IMR-90 (cell line): ENCODE data around the gene WDR62. TPM values are rescaled to one million over a fixed set of nuclear protein-coding genes. Genes with fewer than 3 reads are reported as not detected.

ENCODE experiments used
- ATAC-seq: fragments of 200-7000 bp; cut with Tn5 transposase; 2 replicates; pipeline ENCODE4 v1.9.1; 2020; ENCODE audit warnings: low read depth, mild to moderate bottlenecking, moderate library complexity
- BruUV-seq: library from RNA; stranded (reverse); fragments of 400-500 nt; replicated peaks from 2 replicates; lab custom pipeline; 2021; lab: Mats Ljungman, UMichigan
- CTCF ChIA-PET: fragments of 300-600 bp; formaldehyde crosslinking; extraction: SDS; loops from one replicate; lab custom pipeline; 2021; ENCODE audit warnings: antibody characterized with exemption; lab: Yijun Ruan, JAX
- POLR2A ChIA-PET: fragments of 300-600 bp; sonication (Branson Sonifier 250); formaldehyde crosslinking; loops from one replicate; lab custom pipeline; 2022; ENCODE audit warnings: antibody characterized with exemption; ENCODE audit not compliant: unreplicated experiment; lab: Charles Lee
- DNase-seq: peaks from one replicate; pipeline ENCODE4 v3.0.0; 2013
- H2AFZ ChIP-seq: replicated peaks from 2 replicates; pipeline ENCODE3; 2013; ENCODE audit warnings: low read length, mild to moderate bottlenecking; ENCODE audit not compliant: poor library complexity
- H2AK5ac ChIP-seq: 2 replicates; pipeline ENCODE4 v1.6.1; 2013; ENCODE audit warnings: low read depth, low read length, inconsistent platforms
- H2AK9ac ChIP-seq: replicated peaks from 2 replicates; pipeline ENCODE3; 2013; ENCODE audit warnings: mild to moderate bottlenecking, low read depth, low read length, moderate library complexity; ENCODE audit not compliant: poor library complexity
- H2BK120ac ChIP-seq: 2 replicates; pipeline ENCODE4 v1.6.1; 2013; ENCODE audit warnings: low read depth, low read length, inconsistent platforms
- H2BK15ac ChIP-seq: 3 replicates; pipeline ENCODE4 v1.6.1; 2013; ENCODE audit warnings: low read depth, low read length, inconsistent platforms
- H2BK20ac ChIP-seq: 2 replicates; pipeline ENCODE4 v1.6.1; 2013; ENCODE audit warnings: low read depth, mild to moderate bottlenecking, inconsistent platforms, low read length, moderate library complexity
- H2BK5ac ChIP-seq: 2 replicates; pipeline ENCODE4 v1.6.1; 2013; ENCODE audit warnings: mild to moderate bottlenecking, low read depth, low read length, inconsistent platforms; ENCODE audit not compliant: poor library complexity, severe bottlenecking
- H3K14ac ChIP-seq: replicated peaks from 2 replicates; pipeline ENCODE4 v1.6.1; 2013; ENCODE audit warnings: low read depth, low read length, inconsistent platforms
- H3K18ac ChIP-seq: 2 replicates; pipeline ENCODE4 v1.6.1; 2013; ENCODE audit warnings: low read depth, low read length, control low read depth
- H3K23ac ChIP-seq: 2 replicates; pipeline ENCODE4 v1.6.1; 2013; ENCODE audit warnings: low read depth, low read length, inconsistent platforms
- H3K27ac ChIP-seq: 2 replicates; pipeline ENCODE4 v1.5.1; 2013; ENCODE audit warnings: mild to moderate bottlenecking, control low read depth, low read length; ENCODE audit not compliant: insufficient read depth
- H3K27me3 ChIP-seq: 2 replicates; pipeline ENCODE4 v1.6.1; 2013; ENCODE audit warnings: low read length; ENCODE audit not compliant: control insufficient read depth, insufficient read depth
- H3K36me3 ChIP-seq: 2 replicates; pipeline ENCODE4 v1.6.1; 2013; ENCODE audit warnings: low read length, mixed read lengths; ENCODE audit not compliant: control insufficient read depth, insufficient read depth
- H3K4ac ChIP-seq: 2 replicates; pipeline ENCODE4 v1.6.1; 2013; ENCODE audit warnings: low read depth, low read length, inconsistent platforms
- H3K4me1 ChIP-seq: 2 replicates; pipeline ENCODE4 v1.6.1; 2013; ENCODE audit warnings: low read length, mixed read lengths; ENCODE audit not compliant: control insufficient read depth, insufficient read depth
- H3K4me2 ChIP-seq: 2 replicates; pipeline ENCODE4 v1.6.1; 2013; ENCODE audit warnings: low read depth, mild to moderate bottlenecking, control low read depth, low read length, moderate library complexity
- H3K4me3 ChIP-seq: 2 replicates; pipeline ENCODE4 v1.5.1; 2013; ENCODE audit warnings: low read depth, mild to moderate bottlenecking, control low read depth, low read length, moderate library complexity; ENCODE audit not compliant: insufficient read depth
- H3K56ac ChIP-seq: 2 replicates; pipeline ENCODE4 v1.6.1; 2013; ENCODE audit warnings: low read length, inconsistent platforms; ENCODE audit not compliant: insufficient read depth; ENCODE audit errors: extremely low read depth
- H3K79me1 ChIP-seq, 2 experiments: 2 replicates each; pipeline ENCODE4 v1.6.1; 2013; ENCODE audit warnings: low read length in 2 of 2, inconsistent platforms in 1 of 2, low read depth in 1 of 2
- H3K9ac ChIP-seq: 2 replicates; pipeline ENCODE4 v1.6.1; 2013; ENCODE audit warnings: low read depth, low read length, control low read depth
- H3K9me1 ChIP-seq: 2 replicates; pipeline ENCODE4 v1.6.1; 2013; ENCODE audit warnings: low read length, inconsistent platforms; ENCODE audit not compliant: insufficient read depth
- H3K9me3 ChIP-seq: 2 replicates; pipeline ENCODE4 v1.6.1; 2013; ENCODE audit warnings: low read length; ENCODE audit not compliant: control insufficient read depth, insufficient read depth
- H4K20me1 ChIP-seq: 2 replicates; pipeline ENCODE4 v1.6.1; 2013; ENCODE audit warnings: low read length, inconsistent platforms; ENCODE audit not compliant: insufficient read depth
- H4K5ac ChIP-seq: 2 replicates; pipeline ENCODE4 v1.6.1; 2013; ENCODE audit warnings: mild to moderate bottlenecking, low read depth, low read length, control low read depth
- H4K8ac ChIP-seq, 2 experiments: 2 replicates each; pipeline ENCODE4 v1.6.1; 2013; ENCODE audit warnings: low read depth in 2 of 2, low read length in 2 of 2, control low read depth in 1 of 2, inconsistent platforms in 1 of 2
- H4K91ac ChIP-seq: 2 replicates; pipeline ENCODE4 v1.6.1; 2013; ENCODE audit warnings: low read depth, low read length, inconsistent platforms; ENCODE audit not compliant: insufficient read depth
- FOS ChIP-seq: fragments of 150-350 bp; IDR thresholded peaks from 2 replicates; pipeline ENCODE4 v1.6.1; 2016; ENCODE audit warnings: low read depth, low read length
- NFE2L2 ChIP-seq: fragments of 150-350 bp; IDR thresholded peaks from 2 replicates; pipeline ENCODE4 v1.6.1; 2016; ENCODE audit warnings: low read depth, mild to moderate bottlenecking, low read length
- RCOR1 ChIP-seq: IDR thresholded peaks from 2 replicates; pipeline ENCODE4 v1.6.1; 2012; ENCODE audit warnings: mild to moderate bottlenecking, low read length, improper control_type of control experiment; ENCODE audit not compliant: insufficient replicate concordance
- WGBS, 2 experiments: methylation state at CpG; one replicate each; pipeline versions ENCODE4 v1.1.5 to v1.1.7; 2013; ENCODE audit warnings: missing lambda C conversion rate in 2 of 2; ENCODE audit not compliant: insufficient read length in 1 of 2; ENCODE audit errors: extremely low coverage in 2 of 2; 5-methylcytosine and 5-hydroxymethylcytosine counted together
- dilution Hi-C: fragments of 300-500 bp; cut with HindIII; formaldehyde crosslinking; loops from one replicate; pipeline ENCODE4 v1.14.3; 2018; ENCODE audit warnings: low sequenced_read_pairs; ENCODE audit not compliant: unreplicated experiment
- in situ Hi-C: fragments of 300-500 bp; cut with MboI; formaldehyde crosslinking; loops from 3 replicates; pipeline ENCODE4 v1.14.3; 2019; ENCODE audit warnings: low sequenced_read_pairs, inconsistent platforms, mixed read lengths
- intact Hi-C: fragments of 100-400 bp; cut with micrococcal nuclease; formaldehyde crosslinking; loops from 2 replicates; pipeline ENCODE4 v1.10.0; 2022
- polyA plus RNA-seq, 3 experiments: library from polyadenylated mRNA; depleted of rRNA; stranded (reverse); fragments of >200 nt; gene quantifications; 2 replicates each; pipeline ENCODE4 v1.2.3, GENCODE V29; 2012; ENCODE audit warnings: low replicate concordance in 1 of 3
- total RNA-seq: library from RNA; depleted of rRNA; stranded (reverse); fragments of >200 nt; gene quantifications from 2 replicates; pipeline ENCODE4 v1.2.3, GENCODE V29; 2012

WDR62 gene
- total and polyA plus RNA-seq, 2 of the 4 experiments (the other 2 are of a cell fraction) = 4.5 to 7.0 TPM

DNA sequence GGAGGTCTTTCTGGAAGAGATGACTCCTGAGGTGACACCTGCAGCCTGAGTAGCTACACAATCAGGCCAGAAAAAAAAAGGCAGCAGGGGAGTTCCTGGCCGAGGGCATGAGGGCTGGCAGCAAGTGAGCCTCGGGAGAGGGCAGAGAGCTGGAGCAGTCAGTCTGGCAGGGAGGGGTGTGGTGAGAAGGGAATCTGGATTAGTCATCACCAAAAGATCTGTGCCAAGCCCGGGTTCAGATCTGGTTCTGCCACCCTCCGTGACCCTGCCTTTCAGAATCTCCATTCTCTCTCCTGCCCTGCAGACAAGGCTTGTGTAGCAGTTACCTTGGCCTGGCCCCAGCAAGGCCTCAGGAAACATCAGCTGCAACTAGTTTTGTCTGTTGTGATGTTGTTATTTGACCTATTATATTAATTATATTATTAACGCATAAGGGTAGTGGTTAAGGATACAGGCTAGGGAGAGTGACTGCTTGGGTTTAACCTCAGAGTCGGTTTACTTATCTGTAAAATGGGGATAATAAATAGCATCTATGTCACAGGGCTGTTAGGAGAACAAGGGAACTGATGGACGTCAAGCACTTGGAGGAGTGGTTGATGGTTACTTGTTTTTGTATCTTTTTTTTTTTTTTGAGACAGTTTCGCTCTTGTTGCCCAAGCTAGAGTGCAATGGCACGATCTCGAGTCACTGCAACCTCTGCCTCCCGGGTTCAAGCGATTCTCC lies 82.4 kb downstream of the WDR62 start:
- Histone ChIP-seq H3K23ac (peak overlapping the region; percentile 17; the same call in 1 of the 2 replicates), H2AK5ac (no peak overlapping the region; the same call in 1 of the 2 replicates), H3K27me3 (no peaks in the 10 kb centered on the region), H3K9me3 (no peaks in the 10 kb centered on the region), H3K14ac (no peak overlapping the region), H3K36me3 (peaks cover 2% of the 10 kb centered on the region; the same call in 1 of the 2 replicates), H4K5ac (no peak overlapping the region), H3K18ac (no peak overlapping the region), H2AFZ (peak overlapping the region; percentile 72), H2BK5ac (no peak overlapping the region), H3K56ac (no peak overlapping the region), H2BK15ac (no peak overlapping the region), H3K79me1 (peaks cover 16 to 19% of the 10 kb centered on the region in 2 experiments), H3K4me3 (no peak overlapping the region), H4K20me1 (peaks cover 11% of the 10 kb centered on the region), H3K9ac (no peak overlapping the region; the same call in 1 of the 2 replicates), H3K4ac (no peak overlapping the region), H2AK9ac (no peak overlapping the region), H2BK20ac (no peak overlapping the region), H4K91ac (no peak overlapping the region), H2BK120ac (no peak overlapping the region), H4K8ac (peak overlapping the region in 1 of 2 experiments; percentile 2; a peak in 1 of 4 replicates), H3K27ac (no peak overlapping the region), H3K4me2 (no peak overlapping the region), H3K4me1 (peaks cover 10% of the 10 kb centered on the region), H3K9me1 (peaks cover 6% of the 10 kb centered on the region)
- WGBS, 2 experiments = 80% methylated on average over 1 of the region's 12 CpGs; no CpG with 5 or more reads in 1 of the 2 experiments
- ATAC-seq (no peak), DNase-seq (peak; percentile 23)
- ChIA-PET POLR2A (interaction anchor here (0.7 kb wide), 1 partner anchor 13 kb away, joined by 4 read pairs; no protein-coding TSS in a partner anchor), CTCF (interaction anchor here (2.1 kb wide), 1 partner anchor 9 kb away, joined by 4 read pairs; no protein-coding TSS in a partner anchor)
- BruUV-seq = no TSS peak
- in situ Hi-C loops = no loop called here
- no peak for TF ChIP-seq FOS
- TF ChIP-seq NFE2L2 = no peak
- TF ChIP-seq RCOR1 = no peak
- intact Hi-C loops = no loop called here
- dilution Hi-C loops = no loop called here
